ENCODE data around the gene NCKAP5L.

The NCKAP5L gene

DNA sequence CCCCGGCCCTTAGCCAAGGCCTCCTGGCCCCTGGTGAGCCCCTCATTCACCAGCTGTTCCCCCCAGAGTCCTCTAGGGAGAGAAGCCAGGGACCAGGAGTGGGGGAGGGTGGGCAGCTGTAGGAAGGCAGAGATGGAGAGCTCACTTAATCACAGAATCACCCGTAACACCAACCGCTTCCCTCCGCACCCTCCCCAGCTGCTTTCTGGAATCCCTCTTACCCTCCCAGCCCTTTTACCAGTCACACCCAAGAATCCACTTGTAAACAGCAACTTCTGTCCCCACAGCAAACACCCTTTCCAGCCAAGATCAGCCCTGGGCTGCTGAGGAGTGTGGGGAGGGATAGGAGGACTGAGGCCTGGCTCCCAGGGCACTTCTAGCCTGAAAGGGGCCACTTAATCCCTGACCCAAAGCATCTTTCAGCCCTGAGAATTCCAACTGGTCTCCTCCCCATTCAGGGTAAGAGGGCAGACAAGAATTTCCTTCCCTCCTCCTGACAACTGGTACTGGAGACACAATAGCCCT, 18.8 kb downstream of the NCKAP5L start:
- H3K9me3 ChIP-seq (ENCODE audit: control insufficient read depth, insufficient read depth, low read length): no peaks in the 10 kb centered on the region
- H3K9me2 ChIP-seq (replicated peaks; ENCODE audit: control insufficient read depth, low read length): no peaks in the 10 kb centered on the region
- H4K20me1 ChIP-seq (ENCODE audit: control insufficient read depth, insufficient read depth, low read depth, low read length): no peaks in the 10 kb centered on the region
- H3K4me3 ChIP-seq (ENCODE audit: low read length): no peak overlapping the region
- H3K27me3 ChIP-seq (ENCODE audit: control insufficient read depth, low read length): no peaks in the 10 kb centered on the region
- peak overlapping the region; percentile 21; the same call in 1 of the 2 replicates for H3K4me2 ChIP-seq (ENCODE audit: low read length)
- 0 out of 2 replicates have a peak, but pooled peaks cover 3% of the 10 kb centered on the region for H3K79me2 ChIP-seq (ENCODE audit: control insufficient read depth, low read length)
- H3F3A ChIP-seq (ENCODE audit: control insufficient read depth, insufficient read depth): peaks cover 3% of the 10 kb centered on the region; the same call in 1 of the 2 replicates
- TF ChIP-seq, protein P1, sequence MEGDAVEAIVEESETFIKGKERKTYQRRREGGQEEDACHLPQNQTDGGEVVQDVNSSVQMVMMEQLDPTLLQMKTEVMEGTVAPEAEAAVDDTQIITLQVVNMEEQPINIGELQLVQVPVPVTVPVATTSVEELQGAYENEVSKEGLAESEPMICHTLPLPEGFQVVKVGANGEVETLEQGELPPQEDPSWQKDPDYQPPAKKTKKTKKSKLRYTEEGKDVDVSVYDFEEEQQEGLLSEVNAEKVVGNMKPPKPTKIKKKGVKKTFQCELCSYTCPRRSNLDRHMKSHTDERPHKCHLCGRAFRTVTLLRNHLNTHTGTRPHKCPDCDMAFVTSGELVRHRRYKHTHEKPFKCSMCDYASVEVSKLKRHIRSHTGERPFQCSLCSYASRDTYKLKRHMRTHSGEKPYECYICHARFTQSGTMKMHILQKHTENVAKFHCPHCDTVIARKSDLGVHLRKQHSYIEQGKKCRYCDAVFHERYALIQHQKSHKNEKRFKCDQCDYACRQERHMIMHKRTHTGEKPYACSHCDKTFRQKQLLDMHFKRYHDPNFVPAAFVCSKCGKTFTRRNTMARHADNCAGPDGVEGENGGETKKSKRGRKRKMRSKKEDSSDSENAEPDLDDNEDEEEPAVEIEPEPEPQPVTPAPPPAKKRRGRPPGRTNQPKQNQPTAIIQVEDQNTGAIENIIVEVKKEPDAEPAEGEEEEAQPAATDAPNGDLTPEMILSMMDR (IDR thresholded peaks at IDR 0.05; ENCODE audit: low read depth, low read length, poor library complexity, severe bottlenecking): no peak
- TF ChIP-seq EZH2phosphoT487 (IDR thresholded peaks at IDR 0.05; ENCODE audit: borderline replicate concordance, low read length): no peak
- H3K4me1 ChIP-seq (ENCODE audit: control insufficient read depth, low read length): peaks cover 44% of the 10 kb centered on the region
- H3K27ac ChIP-seq (ENCODE audit: low read depth, low read length): no peak overlapping the region
- H3K36me3 ChIP-seq (ENCODE audit: control insufficient read depth, low read length): no peaks in the 10 kb centered on the region

DNA sequence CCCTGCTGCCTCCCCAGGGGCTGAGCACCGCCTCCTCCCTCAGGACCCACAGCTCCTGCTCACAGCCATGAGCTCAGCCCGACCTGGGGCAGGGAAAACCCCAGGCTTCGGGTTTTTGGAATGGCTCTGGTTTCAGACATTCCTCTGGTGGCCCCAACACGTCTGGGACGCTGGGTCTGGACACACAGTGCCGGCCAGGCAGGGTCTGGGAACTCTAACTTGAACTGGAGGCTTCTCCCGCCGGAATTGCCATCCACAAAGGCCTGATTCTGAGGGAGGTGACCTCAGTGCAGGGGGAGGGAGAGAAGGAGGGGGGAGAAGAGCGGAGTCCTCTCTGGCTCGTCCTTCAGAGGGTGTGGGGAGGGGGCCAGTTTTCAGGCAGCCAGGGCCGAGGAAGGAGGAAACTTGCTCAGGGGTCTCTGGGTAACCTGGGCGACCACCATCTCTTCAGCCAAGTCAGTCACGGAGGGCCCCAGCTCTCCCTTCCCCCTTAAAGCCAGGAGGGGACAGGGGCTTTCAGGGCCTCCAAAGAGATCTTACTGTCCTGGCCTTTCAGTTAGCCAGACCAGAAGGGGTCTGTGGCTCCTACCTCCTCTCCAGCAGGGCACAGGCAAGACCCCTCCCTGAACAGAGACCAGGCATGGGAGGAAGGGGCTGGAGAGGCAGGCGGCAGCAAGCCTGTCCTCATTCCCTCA, 19.4 kb downstream of the NCKAP5L start:
- no peaks in the 10 kb centered on the region for H4K20me1 ChIP-seq (ENCODE audit: control insufficient read depth, insufficient read depth, low read depth, low read length)
- no peaks in the 10 kb centered on the region for H3K9me3 ChIP-seq (ENCODE audit: control insufficient read depth, insufficient read depth, low read length)
- no peak overlapping the region for H3K4me3 ChIP-seq (ENCODE audit: low read length)
- H3K36me3 ChIP-seq (ENCODE audit: control insufficient read depth, low read length): no peaks in the 10 kb centered on the region
- peaks cover 3% of the 10 kb centered on the region; the same call in 1 of the 2 replicates for H3F3A ChIP-seq (ENCODE audit: control insufficient read depth, insufficient read depth)
- TF ChIP-seq EZH2phosphoT487 (IDR thresholded peaks at IDR 0.05; ENCODE audit: borderline replicate concordance, low read length): no peak
- TF ChIP-seq, protein P1 (IDR thresholded peaks at IDR 0.05; ENCODE audit: low read depth, low read length, poor library complexity, severe bottlenecking): no peak
- H3K4me2 ChIP-seq (ENCODE audit: low read length): no peak overlapping the region
- peaks cover 44% of the 10 kb centered on the region for H3K4me1 ChIP-seq (ENCODE audit: control insufficient read depth, low read length)
- 0 out of 2 replicates have a peak, but pooled peaks cover 3% of the 10 kb centered on the region for H3K79me2 ChIP-seq (ENCODE audit: control insufficient read depth, low read length)
- H3K9me2 ChIP-seq (replicated peaks; ENCODE audit: control insufficient read depth, low read length): no peaks in the 10 kb centered on the region
- H3K27me3 ChIP-seq (ENCODE audit: control insufficient read depth, low read length): no peaks in the 10 kb centered on the region
- H3K27ac ChIP-seq (ENCODE audit: low read depth, low read length): no peak overlapping the region

DNA sequence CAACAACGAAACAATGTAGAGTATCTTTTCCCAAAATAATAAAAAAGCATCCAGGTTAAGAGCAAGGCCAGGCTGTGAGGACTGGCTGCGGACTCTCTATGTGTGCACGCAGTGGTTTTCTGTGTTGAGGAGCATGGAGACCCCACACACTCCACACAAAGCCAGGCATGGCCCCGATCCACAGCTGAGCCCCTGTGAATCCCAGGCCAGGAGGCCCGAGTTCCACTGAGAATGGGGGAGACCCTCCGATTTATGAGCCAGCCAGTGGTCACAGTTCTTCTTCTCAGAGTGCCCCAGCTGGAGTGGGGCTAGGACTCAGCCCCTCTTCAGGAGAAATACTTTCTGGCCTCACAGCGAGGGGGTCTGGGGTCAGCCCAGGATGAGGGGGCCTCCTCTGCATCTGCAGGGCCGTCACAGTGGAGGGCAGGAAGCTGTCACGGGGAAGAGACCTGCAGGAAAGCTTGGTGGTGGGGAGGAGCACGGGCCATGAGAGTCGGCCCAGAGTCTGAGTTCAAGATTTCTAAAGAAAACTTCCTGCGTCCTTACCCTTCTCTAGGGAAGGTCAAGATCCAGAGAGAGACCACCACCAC, 20.1 kb downstream of the NCKAP5L start:
- H3K27ac ChIP-seq (ENCODE audit: low read depth, low read length): no peak overlapping the region
- H3K4me1 ChIP-seq (ENCODE audit: control insufficient read depth, low read length): peaks cover 36% of the 10 kb centered on the region
- H3K9me2 ChIP-seq (replicated peaks; ENCODE audit: control insufficient read depth, low read length): no peaks in the 10 kb centered on the region
- no peak for TF ChIP-seq EZH2phosphoT487 (IDR thresholded peaks at IDR 0.05; ENCODE audit: borderline replicate concordance, low read length)
- TF ChIP-seq, protein P1 (IDR thresholded peaks at IDR 0.05; ENCODE audit: low read depth, low read length, poor library complexity, severe bottlenecking): no peak
- no peaks in the 10 kb centered on the region for H3K9me3 ChIP-seq (ENCODE audit: control insufficient read depth, insufficient read depth, low read length)
- peaks cover 2% of the 10 kb centered on the region; the same call in 1 of the 2 replicates for H3F3A ChIP-seq (ENCODE audit: control insufficient read depth, insufficient read depth)
- no peaks in the 10 kb centered on the region for H3K36me3 ChIP-seq (ENCODE audit: control insufficient read depth, low read length)
- H3K79me2 ChIP-seq (ENCODE audit: control insufficient read depth, low read length): 0 out of 2 replicates have a peak, but pooled peaks cover 3% of the 10 kb centered on the region
- H3K4me2 ChIP-seq (ENCODE audit: low read length): no peak overlapping the region
- no peaks in the 10 kb centered on the region for H4K20me1 ChIP-seq (ENCODE audit: control insufficient read depth, insufficient read depth, low read depth, low read length)
- H3K4me3 ChIP-seq (ENCODE audit: low read length): no peak overlapping the region
- H3K27me3 ChIP-seq (ENCODE audit: control insufficient read depth, low read length): no peaks in the 10 kb centered on the region
